Activated CD4-positive, alpha-beta memory T cell treated with anti-CD3 and anti-CD28 coated beads, Interleukin-2, amount 10 ng/mL, durations not matched to agents 7 days and 5 days (primary cell): ENCODE data around the gene LMO3. TPM values are rescaled to one million over a fixed set of nuclear protein-coding genes. Genes with fewer than 3 reads are reported as not detected.

Experiments used
- CTCF ChIA-PET: fragments of 350-600 bp; sonication (Branson Sonifier 250); formaldehyde crosslinking; loops from one replicate; lab custom pipeline; 2021; ENCODE audit warnings: antibody characterized with exemption, inconsistent platforms; lab: Charles Lee
- POLR2A ChIA-PET: fragments of 350-600 bp; sonication (Branson Sonifier 250); formaldehyde crosslinking; loops from one replicate; lab custom pipeline; 2021; ENCODE audit warnings: antibody characterized with exemption; lab: Charles Lee
- DNase-seq: peaks from one replicate; pipeline ENCODE4 v3.0.0-alpha.2; 2020
- H3K27ac Mint-ChIP-seq: one replicate; pipeline ENCODE4 v1.8.0; 2021; ENCODE audit warnings: mild to moderate bottlenecking, mixed read lengths
- H3K27me3 Mint-ChIP-seq: one replicate; pipeline ENCODE4 v1.8.0; 2021; ENCODE audit warnings: mixed read lengths
- H3K36me3 Mint-ChIP-seq: one replicate; pipeline ENCODE4 v1.8.0; 2021; ENCODE audit warnings: low read depth, mixed read lengths
- H3K4me1 Mint-ChIP-seq: one replicate; pipeline ENCODE4 v1.8.0; 2021; ENCODE audit warnings: mixed read lengths
- H3K4me3 Mint-ChIP-seq: one replicate; pipeline ENCODE4 v1.8.0; 2021; ENCODE audit warnings: mild to moderate bottlenecking, mixed read lengths
- H3K9me3 Mint-ChIP-seq: one replicate; pipeline ENCODE4 v1.8.0; 2021; ENCODE audit warnings: mixed read lengths
- total RNA-seq, 2 experiments: library from RNA; stranded (reverse); gene quantifications; one replicate each; pipeline ENCODE4 v1.2.3, GENCODE V29; 2021

LMO3 gene
- total RNA-seq, 2 experiments from 2014 or later = not detected

DNA sequence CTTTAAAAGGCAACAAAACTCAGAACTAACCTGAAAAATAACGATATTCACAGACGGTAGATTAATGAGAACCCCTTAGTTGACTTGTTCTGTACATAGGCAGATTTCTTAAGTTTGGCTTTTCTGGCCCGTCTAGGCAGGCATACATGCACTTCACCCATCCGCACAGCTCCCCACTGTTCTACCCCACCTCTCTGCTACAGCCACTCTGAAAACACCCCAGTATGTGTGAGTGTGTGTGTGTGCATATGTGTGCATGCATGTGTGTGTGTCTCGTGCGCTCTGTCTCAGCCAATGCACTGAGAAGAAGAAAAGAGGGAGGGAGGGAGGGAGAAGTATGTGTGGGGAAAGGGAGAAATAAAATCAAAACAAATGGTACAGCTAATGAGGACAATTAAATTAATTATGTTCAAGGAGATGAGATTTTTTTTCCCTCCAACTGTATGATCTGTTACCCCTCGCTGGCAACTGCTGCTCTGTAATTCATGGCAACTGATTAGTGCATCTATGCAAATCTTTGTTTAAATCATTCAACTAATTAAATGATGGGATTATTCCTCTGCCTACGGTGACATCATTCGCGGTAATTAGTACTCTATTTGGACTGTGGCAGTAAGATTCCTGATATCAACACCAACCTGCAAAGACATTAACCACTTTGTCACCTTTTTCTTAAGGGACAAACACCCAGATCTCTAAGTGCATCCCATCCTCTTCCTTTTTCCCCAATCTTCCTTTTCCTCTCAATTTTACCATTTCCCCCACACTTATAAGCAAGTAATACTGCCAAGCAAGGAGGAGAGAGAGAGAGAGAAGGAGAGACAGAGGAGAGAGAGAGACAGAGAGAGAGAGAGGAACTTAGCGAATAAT is 2.2 kb upstream of the LMO3 start:
- CTCF ChIA-PET = no interaction called here

DNA sequence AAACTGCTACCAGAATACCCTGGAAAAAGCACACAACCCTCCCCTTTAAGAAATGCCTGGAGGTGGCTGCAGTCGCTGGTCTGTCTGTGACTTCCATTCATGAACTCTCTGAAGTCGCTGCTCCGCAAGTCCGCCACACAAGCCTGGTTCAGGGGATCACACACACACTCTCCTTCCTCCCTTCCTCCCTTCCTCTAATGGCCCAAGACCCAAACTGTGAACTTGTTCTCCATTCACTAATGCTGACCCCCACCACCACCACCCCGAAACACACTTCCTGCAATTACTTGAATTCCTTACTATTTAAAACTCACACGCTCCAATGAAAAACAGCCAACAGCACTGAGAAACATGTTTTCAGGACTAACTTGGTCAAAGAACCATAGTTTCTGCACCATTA is 1.0 kb upstream of the LMO3 start:
- peaks cover 39% of the 10 kb centered on the region for H3K27me3 Mint-ChIP-seq
- peaks cover 2% of the 10 kb centered on the region for H3K4me1 Mint-ChIP-seq
- no peaks in the 10 kb centered on the region for H3K36me3 Mint-ChIP-seq
- DNase-seq = no peak
- POLR2A ChIA-PET = no interaction called here
- H3K27ac Mint-ChIP-seq = no peak overlapping the region
- no peaks in the 10 kb centered on the region for H3K9me3 Mint-ChIP-seq
- H3K4me3 Mint-ChIP-seq = no peak overlapping the region
- CTCF ChIA-PET = no interaction called here

More for the DNA sequence above, 2.2 kb upstream of the LMO3 start:
- POLR2A ChIA-PET = no interaction called here
- Mint-ChIP-seq H3K9me3 (no peaks in the 10 kb centered on the region), H3K4me3 (no peak overlapping the region), H3K27me3 (peaks cover 39% of the 10 kb centered on the region), H3K27ac (no peak overlapping the region), H3K4me1 (peaks cover 2% of the 10 kb centered on the region), H3K36me3 (no peaks in the 10 kb centered on the region)
- no peak for DNase-seq

DNA sequence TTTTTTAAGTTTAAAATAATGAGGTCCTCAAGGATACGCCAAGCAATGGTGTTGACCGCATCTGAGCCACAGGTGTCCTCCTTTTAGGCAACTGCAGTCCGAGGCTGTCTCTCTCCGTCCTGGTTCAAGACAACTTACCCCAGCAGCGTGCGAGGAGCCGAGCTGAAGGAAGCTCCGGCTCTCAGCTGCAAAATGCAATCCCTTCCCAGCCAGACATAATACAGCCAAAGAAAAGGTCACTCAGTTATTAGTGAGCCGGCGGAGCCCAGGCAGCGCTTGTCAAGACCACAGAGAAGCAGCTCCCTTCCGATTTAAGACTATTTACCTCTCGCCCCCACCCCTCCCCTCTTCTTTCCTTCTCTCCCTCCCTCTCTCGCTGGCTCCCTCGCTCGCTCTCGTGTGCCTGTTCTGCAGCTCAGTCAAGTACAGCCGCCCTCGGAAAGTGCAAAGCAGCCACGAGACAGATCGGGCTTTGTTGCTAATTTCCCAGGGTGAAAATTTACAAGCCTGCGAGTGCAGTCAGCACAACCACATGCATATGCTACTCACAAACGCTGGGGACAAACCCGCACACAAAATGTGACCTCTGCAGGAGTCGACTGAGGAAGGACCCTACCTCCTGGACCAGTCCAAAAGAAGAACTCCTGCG is 363 bp upstream of the LMO3 start:
- Mint-ChIP-seq H3K27me3 (peaks cover 39% of the 10 kb centered on the region), H3K9me3 (no peaks in the 10 kb centered on the region), H3K4me1 (peaks cover 2% of the 10 kb centered on the region), H3K4me3 (no peak overlapping the region), H3K27ac (no peak overlapping the region), H3K36me3 (no peaks in the 10 kb centered on the region)
- ChIA-PET POLR2A (no interaction called here), CTCF (no interaction called here)
- DNase-seq = no peak

DNA sequence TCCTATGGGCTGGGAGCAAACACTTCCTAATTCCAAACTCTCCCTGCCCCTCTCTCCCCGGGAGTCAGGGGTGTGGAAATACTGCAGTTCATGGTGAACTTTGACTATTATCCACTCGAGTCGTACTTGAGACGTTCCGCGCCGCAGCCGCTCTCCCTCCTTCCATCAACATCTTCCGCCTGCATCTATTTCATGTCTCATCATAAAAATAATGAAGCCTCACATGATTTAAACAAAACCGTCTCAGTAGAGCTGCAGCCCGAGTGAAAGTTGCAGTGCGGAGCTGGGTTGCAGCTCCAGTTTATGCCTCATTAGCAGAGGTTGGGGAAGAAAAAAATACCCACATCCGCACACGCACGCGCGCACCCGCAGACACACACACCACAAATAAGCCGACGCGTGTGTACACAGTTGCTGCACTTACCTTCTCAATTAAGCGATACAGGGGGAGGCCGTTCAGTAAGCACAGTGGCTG is 283 bp downstream of the LMO3 start:
- peaks cover 2% of the 10 kb centered on the region for H3K4me1 Mint-ChIP-seq
- no peak for DNase-seq
- CTCF ChIA-PET = no interaction called here
- no peaks in the 10 kb centered on the region for H3K9me3 Mint-ChIP-seq
- no peaks in the 10 kb centered on the region for H3K36me3 Mint-ChIP-seq
- H3K4me3 Mint-ChIP-seq = no peak overlapping the region
- POLR2A ChIA-PET = no interaction called here
- H3K27me3 Mint-ChIP-seq = peaks cover 39% of the 10 kb centered on the region
- H3K27ac Mint-ChIP-seq = no peak overlapping the region

DNA sequence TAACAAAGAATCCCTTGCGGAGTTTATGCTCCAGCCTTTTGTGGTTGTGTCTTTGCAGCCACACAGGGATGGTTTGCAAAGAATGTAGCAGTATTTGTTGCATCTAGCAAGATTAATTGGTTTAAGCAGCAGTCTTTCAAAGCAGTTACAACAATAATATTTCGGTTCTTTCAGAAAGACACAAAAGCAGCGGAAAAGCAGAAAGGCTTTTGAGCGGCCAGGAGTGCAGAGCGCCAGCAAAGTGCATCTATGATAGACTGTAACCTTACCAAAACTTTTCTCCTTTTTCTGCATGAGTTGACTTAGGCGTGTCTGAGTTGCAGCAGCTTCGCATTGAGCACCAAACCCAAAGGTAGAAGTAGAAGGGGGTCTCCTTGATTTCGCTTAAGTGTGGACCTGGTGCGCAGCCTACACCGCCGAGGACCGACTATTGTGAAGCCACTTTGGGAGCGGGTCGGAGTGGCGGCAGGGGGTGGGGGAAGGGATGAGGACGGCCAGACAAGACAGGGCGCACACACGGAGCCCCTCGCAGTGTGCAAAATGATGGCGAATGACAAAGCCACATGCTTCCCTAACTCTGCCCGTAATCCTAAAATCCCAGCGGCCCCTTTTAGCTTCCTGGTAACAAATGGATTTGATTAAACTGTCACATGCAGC is 1.2 kb downstream of the LMO3 start:
- CTCF ChIA-PET = no interaction called here
- Mint-ChIP-seq H3K4me1 (peaks cover 2% of the 10 kb centered on the region), H3K27me3 (peaks cover 36% of the 10 kb centered on the region), H3K36me3 (no peaks in the 10 kb centered on the region), H3K27ac (no peak overlapping the region), H3K4me3 (no peak overlapping the region), H3K9me3 (no peaks in the 10 kb centered on the region)
- POLR2A ChIA-PET = no interaction called here
- no peak for DNase-seq

DNA sequence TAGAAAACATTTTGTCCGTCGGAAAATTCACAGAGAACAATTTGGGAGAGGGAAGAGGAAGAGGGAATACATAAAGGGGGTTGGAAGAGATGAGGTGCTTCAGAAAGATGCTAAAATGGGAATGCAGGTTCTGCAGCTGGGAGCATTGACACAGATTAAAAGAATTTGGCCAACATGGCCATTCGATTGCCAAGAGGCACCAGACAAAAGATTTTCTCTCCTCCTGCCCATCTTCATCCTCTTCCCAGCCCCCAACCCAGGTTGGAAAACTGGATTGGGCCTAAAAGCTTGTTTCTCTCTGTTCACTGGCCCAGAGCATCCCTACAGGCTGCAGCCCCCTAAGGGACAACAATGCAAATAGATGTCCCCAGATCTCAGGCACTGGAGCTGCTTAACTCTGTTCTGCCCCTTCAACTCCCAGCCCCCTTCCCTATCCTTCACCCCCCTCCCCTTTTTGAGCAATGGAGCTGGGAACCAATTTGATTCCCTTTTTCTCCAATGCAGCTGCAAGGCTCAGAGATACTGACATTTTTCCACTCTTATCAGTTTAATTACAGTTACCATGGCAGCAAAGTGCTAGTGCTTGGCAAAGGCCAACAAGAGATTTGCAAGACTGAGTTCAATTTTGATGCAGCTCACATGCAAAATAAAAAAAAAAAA is 1.9 kb downstream of the LMO3 start:
- H3K9me3 Mint-ChIP-seq = no peaks in the 10 kb centered on the region
- H3K36me3 Mint-ChIP-seq = no peaks in the 10 kb centered on the region
- peaks cover 32% of the 10 kb centered on the region for H3K27me3 Mint-ChIP-seq
- ChIA-PET CTCF (no interaction called here), POLR2A (no interaction called here)
- no peak for DNase-seq
- H3K4me3 Mint-ChIP-seq = no peak overlapping the region
- peaks cover 2% of the 10 kb centered on the region for H3K4me1 Mint-ChIP-seq
- no peak overlapping the region for H3K27ac Mint-ChIP-seq

DNA sequence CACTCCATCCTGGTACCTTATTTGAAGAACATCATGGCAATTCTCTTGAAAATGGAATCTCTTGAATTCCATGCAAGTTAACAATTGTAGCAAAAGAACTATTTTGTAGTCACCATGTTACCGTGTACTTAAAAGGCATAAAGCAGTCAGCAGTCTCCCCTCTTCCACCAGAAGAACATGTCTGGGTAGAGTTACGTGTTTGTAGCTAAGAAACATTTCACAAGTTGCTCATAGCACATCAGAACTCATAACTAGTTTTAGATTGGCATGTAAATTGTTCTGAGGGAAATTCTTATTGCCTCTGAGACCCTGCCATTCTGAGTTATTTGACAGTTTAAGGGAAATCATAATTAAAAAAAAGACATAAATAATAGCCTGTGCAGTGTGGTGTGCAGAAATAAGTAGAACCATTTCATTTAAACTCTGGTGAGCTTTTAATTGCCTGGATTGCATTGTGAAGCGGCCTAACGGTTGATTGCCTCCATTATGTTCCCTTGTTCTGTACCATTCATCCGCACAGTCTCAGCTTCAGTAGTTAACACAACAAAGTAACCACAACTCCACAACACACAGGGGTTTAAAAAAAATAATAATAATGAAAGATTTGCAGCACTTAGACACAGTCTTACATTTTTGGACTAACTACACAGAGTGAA is 2.6 kb downstream of the LMO3 start:
- H3K36me3 Mint-ChIP-seq = no peaks in the 10 kb centered on the region
- DNase-seq = no peak
- H3K4me3 Mint-ChIP-seq = no peak overlapping the region
- CTCF ChIA-PET = no interaction called here
- peaks cover 28% of the 10 kb centered on the region for H3K27me3 Mint-ChIP-seq
- H3K9me3 Mint-ChIP-seq = no peaks in the 10 kb centered on the region
- no peak overlapping the region for H3K27ac Mint-ChIP-seq
- POLR2A ChIA-PET = no interaction called here
- H3K4me1 Mint-ChIP-seq = peaks cover 2% of the 10 kb centered on the region

DNA sequence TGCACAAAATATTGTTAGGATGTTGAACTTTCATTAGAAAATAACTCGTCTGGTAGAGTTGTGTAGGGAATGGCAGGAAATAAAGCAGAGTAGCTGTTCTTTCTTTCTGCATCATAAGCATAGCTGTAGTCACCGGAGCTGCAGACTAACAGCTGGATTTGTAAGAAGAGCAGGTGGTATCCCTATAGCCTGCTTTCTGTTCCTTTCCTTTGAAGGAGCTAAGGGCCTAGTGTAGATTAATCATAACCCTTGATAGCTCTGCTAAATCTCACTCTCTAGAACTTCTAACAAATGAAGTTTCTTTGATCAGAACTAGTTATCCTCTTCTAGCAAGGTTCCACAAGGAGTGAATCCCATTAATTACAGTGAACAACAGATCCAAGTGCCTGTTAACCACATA is 3.5 kb downstream of the LMO3 start:
- Mint-ChIP-seq H3K4me1 (peaks cover 2% of the 10 kb centered on the region), H3K9me3 (no peaks in the 10 kb centered on the region), H3K27ac (no peak overlapping the region), H3K4me3 (no peak overlapping the region), H3K27me3 (peaks cover 18% of the 10 kb centered on the region), H3K36me3 (no peaks in the 10 kb centered on the region)
- no peak for DNase-seq
- ChIA-PET POLR2A (no interaction called here), CTCF (no interaction called here)

DNA sequence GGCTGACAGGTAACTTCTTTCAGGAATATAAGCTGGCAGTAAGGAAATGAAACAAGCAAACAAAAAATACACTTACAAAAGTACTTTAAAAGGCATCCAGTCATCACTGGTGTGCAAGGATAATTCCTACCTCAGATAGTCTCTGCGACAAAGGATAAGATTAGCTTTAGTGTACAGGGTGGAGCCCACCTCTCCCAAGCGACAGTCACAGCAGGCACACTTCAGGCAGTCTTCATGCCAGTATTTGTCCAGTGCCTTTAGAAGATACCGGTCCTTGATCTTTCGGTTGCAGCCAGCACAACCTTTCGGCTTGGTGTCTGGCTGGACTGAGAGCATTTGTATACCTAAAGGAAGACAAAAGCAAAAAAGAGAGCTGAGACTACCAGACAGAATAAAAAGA is 5.4 kb downstream of the LMO3 start:
- H3K4me1 Mint-ChIP-seq = no peaks in the 10 kb centered on the region
- H3K27me3 Mint-ChIP-seq = peaks cover 2% of the 10 kb centered on the region
- no peak overlapping the region for H3K27ac Mint-ChIP-seq
- no peak overlapping the region for H3K4me3 Mint-ChIP-seq
- CTCF ChIA-PET = no interaction called here
- H3K9me3 Mint-ChIP-seq = no peaks in the 10 kb centered on the region
- POLR2A ChIA-PET = no interaction called here
- H3K36me3 Mint-ChIP-seq = no peaks in the 10 kb centered on the region
- DNase-seq = no peak

DNA sequence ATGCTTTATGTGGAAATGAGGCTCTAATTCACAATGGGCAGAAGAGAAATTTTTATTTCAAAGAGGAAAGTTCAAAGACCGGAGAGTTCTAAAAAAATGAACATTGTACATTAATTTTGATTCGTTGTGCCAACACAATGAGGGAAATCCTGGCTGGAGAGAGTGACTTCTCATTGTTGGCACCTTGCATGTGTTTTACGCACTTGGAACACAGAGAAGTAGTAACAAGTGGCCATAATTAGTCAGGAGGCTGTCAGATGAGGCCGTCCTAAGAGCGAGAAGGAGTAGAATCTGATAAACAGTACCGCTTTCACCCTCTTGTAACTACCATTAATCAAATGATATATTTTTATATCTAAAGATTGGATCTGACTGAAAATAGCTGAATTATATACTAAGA is 6.9 kb downstream of the LMO3 start:
- ChIA-PET POLR2A (no interaction called here), CTCF (no interaction called here)
- Mint-ChIP-seq H3K27ac (no peak overlapping the region), H3K27me3 (no peaks in the 10 kb centered on the region), H3K4me1 (no peaks in the 10 kb centered on the region), H3K9me3 (no peaks in the 10 kb centered on the region), H3K36me3 (no peaks in the 10 kb centered on the region), H3K4me3 (no peak overlapping the region)
- DNase-seq = no peak

DNA sequence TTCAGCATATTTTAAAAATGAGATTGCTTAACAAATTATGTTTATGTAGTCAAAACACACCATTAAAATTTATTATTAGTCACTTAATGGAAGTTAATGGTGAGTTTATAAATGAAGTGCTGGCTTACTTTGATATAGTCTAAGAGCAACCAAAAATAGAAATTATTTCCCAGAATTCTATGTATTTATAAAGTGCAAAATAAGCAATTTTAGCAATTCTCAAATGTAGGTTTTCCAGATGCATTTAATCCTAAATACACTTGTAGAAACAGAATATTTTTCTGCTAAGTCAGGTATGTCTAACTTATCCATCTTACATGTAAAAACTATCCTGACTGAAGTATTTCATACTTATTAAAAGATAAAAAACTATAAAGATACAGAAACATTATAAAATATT is 11.2 kb downstream of the LMO3 start:
- Mint-ChIP-seq H3K27me3 (no peaks in the 10 kb centered on the region), H3K27ac (no peak overlapping the region), H3K4me1 (no peaks in the 10 kb centered on the region), H3K36me3 (no peaks in the 10 kb centered on the region), H3K9me3 (no peaks in the 10 kb centered on the region), H3K4me3 (no peak overlapping the region)
- ChIA-PET CTCF (no interaction called here), POLR2A (no interaction called here)
- no peak for DNase-seq

DNA sequence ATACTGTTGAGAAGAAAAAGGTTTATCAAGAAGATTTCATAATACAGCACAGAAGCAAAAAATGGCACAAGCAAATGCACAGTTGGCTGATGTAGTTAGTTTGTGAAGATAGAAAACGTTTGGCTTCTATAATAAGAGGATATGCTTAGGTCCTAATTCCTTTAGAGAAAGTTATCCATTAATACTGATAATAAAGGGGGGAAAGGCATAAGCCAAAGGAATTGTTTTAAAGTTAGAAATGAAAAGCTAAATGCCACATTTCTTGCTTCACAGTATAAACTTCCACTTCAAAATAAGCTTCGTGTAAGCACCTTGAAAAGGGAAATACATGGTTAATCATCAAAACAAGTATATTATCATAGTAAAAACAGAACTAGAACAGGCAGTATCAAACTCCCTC is 12.4 kb downstream of the LMO3 start:
- no peak overlapping the region for H3K4me3 Mint-ChIP-seq
- no peaks in the 10 kb centered on the region for H3K4me1 Mint-ChIP-seq
- H3K9me3 Mint-ChIP-seq = no peaks in the 10 kb centered on the region
- no peaks in the 10 kb centered on the region for H3K27me3 Mint-ChIP-seq
- ChIA-PET POLR2A (no interaction called here), CTCF (no interaction called here)
- no peaks in the 10 kb centered on the region for H3K36me3 Mint-ChIP-seq
- H3K27ac Mint-ChIP-seq = no peak overlapping the region
- DNase-seq = no peak

DNA sequence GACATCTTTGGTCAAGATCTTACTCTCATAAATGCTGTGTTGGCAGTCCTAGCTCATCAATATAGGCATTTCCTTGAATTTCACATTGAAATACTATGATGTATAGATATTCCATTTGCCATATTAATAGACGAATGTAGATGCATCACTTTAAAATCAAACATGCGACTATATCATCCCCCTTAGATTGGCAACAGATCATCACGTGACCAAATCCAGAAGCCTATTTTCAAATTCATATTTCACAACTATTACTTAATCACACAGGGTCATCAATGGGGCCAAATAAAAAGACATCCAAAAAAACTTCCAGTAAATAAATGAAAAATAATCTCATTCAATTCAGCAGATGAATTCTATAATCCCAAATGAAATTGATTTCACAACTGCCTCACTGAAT is 15.3 kb downstream of the LMO3 start:
- no peak overlapping the region for H3K27ac Mint-ChIP-seq
- DNase-seq = no peak
- ChIA-PET CTCF (no interaction called here), POLR2A (no interaction called here)
- H3K27me3 Mint-ChIP-seq = no peaks in the 10 kb centered on the region
- H3K4me1 Mint-ChIP-seq = no peaks in the 10 kb centered on the region
- no peaks in the 10 kb centered on the region for H3K9me3 Mint-ChIP-seq
- no peaks in the 10 kb centered on the region for H3K36me3 Mint-ChIP-seq
- H3K4me3 Mint-ChIP-seq = no peak overlapping the region
